MM.1S (cell line): ENCODE results near the gene CENPA.
"Not testable (repeated sequence)": the region's sequence is repeated elsewhere in the genome, so short reads cannot be mapped to it uniquely, and the experiment has no call there.

ENCODE experiments used
- EZH2phosphoT487 ChIP-seq: fragments of 300-600 bp; sonication (generic); IDR thresholded peaks from 2 replicates; pipeline ENCODE4 v1.6.1; 2018; ENCODE audit warnings: antibody characterized with exemption, low read length
- TF ChIP-seq, protein P1 (sequence below): fragments of 300-600 bp; sonication (generic); IDR thresholded peaks from 2 replicates; pipeline ENCODE4 v1.5.1; 2016; ENCODE audit warnings: antibody characterized with exemption, low read length, mixed read lengths

DNA sequence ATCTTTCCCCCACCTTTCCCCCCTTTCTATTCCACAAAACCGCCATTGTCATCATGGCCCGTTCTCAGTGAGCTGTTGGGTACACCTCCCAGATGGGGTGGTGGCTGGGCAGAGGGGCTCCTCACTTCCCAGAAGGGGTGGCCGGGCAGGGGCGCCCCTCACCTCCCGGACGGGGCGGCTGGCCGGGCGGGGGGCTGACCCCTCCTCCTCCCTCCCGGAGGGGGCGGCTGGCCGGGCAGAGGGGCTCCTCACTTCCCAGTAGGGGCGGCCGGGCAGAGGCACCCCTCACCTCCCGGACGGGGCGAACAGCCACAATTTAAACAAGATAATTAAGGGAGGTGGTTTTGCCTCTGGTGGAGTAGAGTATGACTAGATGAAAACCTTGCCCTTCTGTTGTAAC is 9.3 kb downstream of the CENPA start:
- TF ChIP-seq, protein P1, sequence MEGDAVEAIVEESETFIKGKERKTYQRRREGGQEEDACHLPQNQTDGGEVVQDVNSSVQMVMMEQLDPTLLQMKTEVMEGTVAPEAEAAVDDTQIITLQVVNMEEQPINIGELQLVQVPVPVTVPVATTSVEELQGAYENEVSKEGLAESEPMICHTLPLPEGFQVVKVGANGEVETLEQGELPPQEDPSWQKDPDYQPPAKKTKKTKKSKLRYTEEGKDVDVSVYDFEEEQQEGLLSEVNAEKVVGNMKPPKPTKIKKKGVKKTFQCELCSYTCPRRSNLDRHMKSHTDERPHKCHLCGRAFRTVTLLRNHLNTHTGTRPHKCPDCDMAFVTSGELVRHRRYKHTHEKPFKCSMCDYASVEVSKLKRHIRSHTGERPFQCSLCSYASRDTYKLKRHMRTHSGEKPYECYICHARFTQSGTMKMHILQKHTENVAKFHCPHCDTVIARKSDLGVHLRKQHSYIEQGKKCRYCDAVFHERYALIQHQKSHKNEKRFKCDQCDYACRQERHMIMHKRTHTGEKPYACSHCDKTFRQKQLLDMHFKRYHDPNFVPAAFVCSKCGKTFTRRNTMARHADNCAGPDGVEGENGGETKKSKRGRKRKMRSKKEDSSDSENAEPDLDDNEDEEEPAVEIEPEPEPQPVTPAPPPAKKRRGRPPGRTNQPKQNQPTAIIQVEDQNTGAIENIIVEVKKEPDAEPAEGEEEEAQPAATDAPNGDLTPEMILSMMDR, result not testable (repeated sequence)
- TF ChIP-seq EZH2phosphoT487, result not testable (repeated sequence)
